Suprapubic skin (tissue), 4 donors: ENCODE measurements around the gene HMCN1. TPM values are rescaled to one million over a fixed set of nuclear protein-coding genes. Genes with fewer than 3 reads are reported as not detected.

ENCODE experiments used
- DNase-seq, 2 donors: peaks; one replicate each; pipeline ENCODE4 v3.0.0-alpha.2; 2019; ENCODE audit warnings: low spot score in 2 of 2
- H3K27ac ChIP-seq: fragments of 200-600 bp; sonication (generic); one replicate; pipeline ENCODE4 v1.5.1; 2019
- H3K27me3 ChIP-seq: fragments of 200-600 bp; sonication (generic); one replicate; pipeline ENCODE4 v1.5.1; 2019
- H3K36me3 ChIP-seq: fragments of 200-600 bp; sonication (generic); one replicate; pipeline ENCODE4 v1.5.1; 2019
- H3K4me1 ChIP-seq: fragments of 200-600 bp; sonication (generic); one replicate; pipeline ENCODE4 v1.5.1; 2019
- H3K4me3 ChIP-seq: fragments of 200-600 bp; sonication (generic); one replicate; pipeline ENCODE4 v1.5.1; 2019; ENCODE audit warnings: mild to moderate bottlenecking
- H3K9me3 ChIP-seq: fragments of 200-600 bp; sonication (generic); one replicate; pipeline ENCODE4 v1.5.1; 2019
- EP300 ChIP-seq: sonication (generic); formaldehyde crosslinking; IDR thresholded peaks from one replicate; pipeline ENCODE4 v1.6.1; 2017; ENCODE audit warnings: antibody characterized with exemption
- POLR2A ChIP-seq, 2 donors: fragments of 450-650 bp; IDR thresholded peaks; one replicate each; pipeline ENCODE4 v1.6.1; 2017; ENCODE audit warnings: antibody characterized with exemption in 2 of 2, mild to moderate bottlenecking in 2 of 2, moderate library complexity in 2 of 2
- POLR2AphosphoS5 ChIP-seq, 3 donors: sonication (generic); formaldehyde crosslinking; IDR thresholded peaks; one replicate each; pipeline ENCODE4 v1.6.1; 2017; ENCODE audit warnings: antibody characterized with exemption in 3 of 3
- WGBS: methylation state at CpG from one replicate; pipeline ENCODE4 v1.1.5; 2018; 5-methylcytosine and 5-hydroxymethylcytosine counted together
- total RNA-seq, 4 donors: library from RNA; depleted of rRNA; stranded (reverse); fragments of >200 nt; gene quantifications; one replicate each; pipeline ENCODE4 v1.1.0, GENCODE V29; 2016
- TF ChIP-seq, protein P1 (sequence below), 2 donors: fragments of 200-600 bp in 1 of 2; fragments of 450-650 bp in 1 of 2; sonication (generic) in 1 of 2; IDR thresholded peaks; one replicate each; pipeline ENCODE4 v1.5.1; 2016 to 2019; ENCODE audit warnings: antibody characterized with exemption in 2 of 2, mild to moderate bottlenecking in 1 of 2, moderate library complexity in 1 of 2

The HMCN1 gene
- total RNA-seq, 4 donors from 2014 or later, result 2.2 to 5.6 (median 3.7) TPM

DNA sequence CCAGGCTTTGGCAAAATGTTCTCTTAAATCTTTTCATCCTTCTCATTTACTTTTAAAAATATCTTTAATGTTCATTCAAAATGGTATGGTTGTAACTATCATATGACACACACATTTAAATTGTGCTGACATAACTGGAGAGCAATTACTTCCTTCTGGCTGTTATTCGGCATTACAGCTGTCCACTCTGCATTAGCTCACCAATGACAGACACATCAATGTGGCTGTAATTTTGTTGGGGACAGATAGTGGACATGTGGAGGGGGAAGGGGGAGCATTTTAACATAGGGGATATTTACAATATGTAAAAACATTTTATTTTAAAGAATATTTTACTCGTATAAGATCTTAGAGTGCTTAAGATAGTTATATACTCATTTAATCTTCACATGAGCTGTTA lies 319.8 kb downstream of the HMCN1 start:
- DNase-seq, result no peak
- Histone ChIP-seq H3K9me3 (no peaks in the 10 kb centered on the region), H3K27ac (no peak overlapping the region), H3K36me3 (no peaks in the 10 kb centered on the region), H3K27me3 (no peaks in the 10 kb centered on the region), H3K4me3 (no peak overlapping the region), H3K4me1 (peaks cover 9% of the 10 kb centered on the region)
- TF ChIP-seq POLR2AphosphoS5 (IDR thresholded peaks at IDR 0.05) (no peak), EP300 (no peak), POLR2A (IDR thresholded peaks at IDR 0.05) (no peak)
- TF ChIP-seq, protein P1, sequence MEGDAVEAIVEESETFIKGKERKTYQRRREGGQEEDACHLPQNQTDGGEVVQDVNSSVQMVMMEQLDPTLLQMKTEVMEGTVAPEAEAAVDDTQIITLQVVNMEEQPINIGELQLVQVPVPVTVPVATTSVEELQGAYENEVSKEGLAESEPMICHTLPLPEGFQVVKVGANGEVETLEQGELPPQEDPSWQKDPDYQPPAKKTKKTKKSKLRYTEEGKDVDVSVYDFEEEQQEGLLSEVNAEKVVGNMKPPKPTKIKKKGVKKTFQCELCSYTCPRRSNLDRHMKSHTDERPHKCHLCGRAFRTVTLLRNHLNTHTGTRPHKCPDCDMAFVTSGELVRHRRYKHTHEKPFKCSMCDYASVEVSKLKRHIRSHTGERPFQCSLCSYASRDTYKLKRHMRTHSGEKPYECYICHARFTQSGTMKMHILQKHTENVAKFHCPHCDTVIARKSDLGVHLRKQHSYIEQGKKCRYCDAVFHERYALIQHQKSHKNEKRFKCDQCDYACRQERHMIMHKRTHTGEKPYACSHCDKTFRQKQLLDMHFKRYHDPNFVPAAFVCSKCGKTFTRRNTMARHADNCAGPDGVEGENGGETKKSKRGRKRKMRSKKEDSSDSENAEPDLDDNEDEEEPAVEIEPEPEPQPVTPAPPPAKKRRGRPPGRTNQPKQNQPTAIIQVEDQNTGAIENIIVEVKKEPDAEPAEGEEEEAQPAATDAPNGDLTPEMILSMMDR (IDR thresholded peaks at IDR 0.05), result no peak
- whole genome bisulfite sequencing, result 83% methylated on average over 2 of the region's 2 CpGs

DNA sequence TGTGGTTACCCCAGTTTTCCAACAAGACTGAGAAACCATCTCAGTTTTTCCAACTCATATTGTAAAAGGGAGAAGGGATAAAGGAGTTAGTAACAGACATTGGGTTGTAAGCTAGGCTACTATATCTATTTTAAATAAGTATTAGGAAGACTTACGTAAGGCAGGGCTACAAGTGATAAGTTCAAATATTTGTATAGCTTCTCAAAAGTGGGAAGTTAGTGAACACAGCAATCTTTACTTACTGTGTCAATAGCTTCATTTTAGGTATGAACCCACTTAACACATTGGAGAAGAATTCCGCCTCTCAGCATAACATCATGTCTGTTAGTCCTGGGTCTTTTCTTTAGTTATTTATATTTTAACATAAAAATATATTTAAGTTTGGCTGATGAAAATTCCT lies 320.7 kb downstream of the HMCN1 start:
- H3K4me3 ChIP-seq, result no peak overlapping the region
- H3K9me3 ChIP-seq, result no peaks in the 10 kb centered on the region
- WGBS, result 98% methylated on average over 2 of the region's 2 CpGs
- peaks cover 16% of the 10 kb centered on the region for H3K4me1 ChIP-seq
- DNase-seq, result no peak
- H3K27ac ChIP-seq, result no peak overlapping the region
- TF ChIP-seq, protein P1 (IDR thresholded peaks at IDR 0.05), result no peak
- TF ChIP-seq POLR2A (IDR thresholded peaks at IDR 0.05), result no peak
- no peak for TF ChIP-seq POLR2AphosphoS5 (IDR thresholded peaks at IDR 0.05)
- TF ChIP-seq EP300, result no peak
- no peaks in the 10 kb centered on the region for H3K27me3 ChIP-seq
- no peaks in the 10 kb centered on the region for H3K36me3 ChIP-seq

DNA sequence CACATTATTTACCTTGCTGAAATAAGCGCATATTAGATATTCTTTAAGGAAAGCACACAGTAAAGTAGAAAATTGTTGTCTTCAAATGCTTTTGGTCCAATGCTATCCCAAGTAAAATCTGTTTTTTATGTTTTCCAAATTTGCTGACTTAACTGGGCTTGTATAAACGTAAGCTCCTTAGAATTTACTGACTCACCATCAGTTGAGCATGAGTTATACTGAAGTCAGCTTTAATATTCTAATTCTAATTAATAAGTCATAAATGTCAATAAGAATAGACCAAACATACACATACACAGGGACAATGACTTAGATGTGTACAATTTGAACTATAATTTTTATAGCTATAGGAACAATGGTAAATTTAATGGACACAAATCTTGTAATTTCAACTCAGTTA lies 321.7 kb downstream of the HMCN1 start:
- TF ChIP-seq, protein P1 (IDR thresholded peaks at IDR 0.05), result no peak
- TF ChIP-seq POLR2A (IDR thresholded peaks at IDR 0.05) (no peak), EP300 (no peak), POLR2AphosphoS5 (IDR thresholded peaks at IDR 0.05) (no peak)
- Histone ChIP-seq H3K4me1 (peaks cover 24% of the 10 kb centered on the region), H3K4me3 (no peak overlapping the region), H3K36me3 (no peaks in the 10 kb centered on the region), H3K27me3 (no peaks in the 10 kb centered on the region), H3K27ac (no peak overlapping the region), H3K9me3 (no peaks in the 10 kb centered on the region)
- DNase-seq, result no peak
- WGBS, result 20% methylated on average over 2 of the region's 2 CpGs

- Histone ChIP-seq H3K4me1 (peaks cover 24% of the 10 kb centered on the region), H3K27me3 (no peaks in the 10 kb centered on the region), H3K36me3 (no peaks in the 10 kb centered on the region), H3K27ac (no peak overlapping the region), H3K4me3 (no peak overlapping the region), H3K9me3 (no peaks in the 10 kb centered on the region)
- WGBS, result 94% methylated on average over 1 of the region's 1 CpG
- no peak for TF ChIP-seq EP300
- TF ChIP-seq POLR2AphosphoS5 (IDR thresholded peaks at IDR 0.05), result no peak
- TF ChIP-seq POLR2A (IDR thresholded peaks at IDR 0.05), result no peak
- TF ChIP-seq, protein P1 (IDR thresholded peaks at IDR 0.05), result no peak
- no peak for DNase-seq
These were observed 322.9 kb downstream of the HMCN1 start for GRCh38 chr1:186057086-186057485.

DNA sequence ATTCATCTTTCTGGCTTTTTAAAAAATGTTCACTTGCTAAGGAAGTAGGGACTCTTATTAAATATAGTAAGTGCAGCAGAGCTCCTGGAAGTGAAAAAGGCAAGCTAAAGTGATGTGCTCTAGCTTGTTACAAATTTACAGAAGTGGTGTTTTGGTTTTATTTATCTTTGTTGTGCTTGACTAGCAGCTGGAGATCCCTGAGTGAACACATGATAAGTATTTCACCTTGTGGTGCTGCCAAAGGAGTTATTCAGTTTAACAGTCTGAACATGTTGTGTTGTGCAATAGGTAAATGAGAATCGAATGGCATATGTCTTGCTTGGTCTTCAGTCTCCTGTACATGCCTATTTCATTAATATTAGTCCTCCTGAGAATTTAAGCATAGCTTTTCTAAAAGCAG lies 325.1 kb downstream of the HMCN1 start:
- WGBS, result 17% methylated on average over 1 of the region's 1 CpG
- Histone ChIP-seq H3K27ac (peak overlapping the region; percentile 76), H3K9me3 (no peaks in the 10 kb centered on the region), H3K4me3 (no peak overlapping the region), H3K4me1 (peaks cover 24% of the 10 kb centered on the region), H3K27me3 (no peaks in the 10 kb centered on the region), H3K36me3 (no peaks in the 10 kb centered on the region)
- DNase-seq, result no peak
- TF ChIP-seq POLR2A (IDR thresholded peaks at IDR 0.05) (no peak), POLR2AphosphoS5 (IDR thresholded peaks at IDR 0.05) (peak in 2 of 3 donors; percentile 25 to 56)

DNA sequence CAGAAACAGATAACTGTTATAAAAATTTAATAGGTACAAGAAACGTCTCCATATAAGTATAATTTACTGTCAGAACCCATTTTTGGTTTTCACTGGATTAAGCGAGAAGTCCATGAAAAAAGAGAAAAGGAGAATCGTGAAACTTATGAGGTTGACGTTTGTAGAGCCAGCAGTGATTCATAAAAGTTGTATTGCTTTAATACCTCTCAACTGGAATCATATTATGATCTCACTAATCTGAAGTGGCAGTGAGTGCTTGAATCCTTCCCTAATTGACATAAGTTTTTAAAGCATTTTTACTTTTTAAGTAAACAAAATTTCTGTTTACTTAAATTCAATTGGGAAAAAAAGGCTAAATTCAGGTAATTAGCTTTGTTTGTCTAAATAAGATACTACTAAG lies 325.6 kb downstream of the HMCN1 start:
- WGBS, result 30% methylated on average over 4 of the region's 4 CpGs
- Histone ChIP-seq H3K27me3 (no peaks in the 10 kb centered on the region), H3K4me1 (peaks cover 24% of the 10 kb centered on the region), H3K36me3 (no peaks in the 10 kb centered on the region), H3K27ac (peak overlapping the region; percentile 76), H3K9me3 (no peaks in the 10 kb centered on the region), H3K4me3 (no peak overlapping the region)
- TF ChIP-seq, protein P1 (IDR thresholded peaks at IDR 0.05), result no peak
- TF ChIP-seq POLR2A (IDR thresholded peaks at IDR 0.05), result no peak
- TF ChIP-seq EP300, result no peak
- no peak for TF ChIP-seq POLR2AphosphoS5 (IDR thresholded peaks at IDR 0.05)
- DNase-seq, result no peak
